Measurements from ENCODE around the gene RNU6-1.

- TF ChIP-seq CTCF (IDR thresholded peaks at IDR 0.05) (no peak), EP300 (IDR thresholded peaks at IDR 0.05) (no peak), POLR2AphosphoS5 (IDR thresholded peaks at IDR 0.05) (no peak)
Observed at GRCh38 chr15:67883234-67883773, 43.5 kb upstream of the RNU6-1 start.

All from gastroesophageal sphincter (tissue), 3 donors.